Measurements from ENCODE around the gene CARD14.
"Not testable (repeated sequence)": the region's sequence is repeated elsewhere in the genome, so short reads cannot be mapped to it uniquely, and the experiment has no call there.

Gene CARD14

DNA sequence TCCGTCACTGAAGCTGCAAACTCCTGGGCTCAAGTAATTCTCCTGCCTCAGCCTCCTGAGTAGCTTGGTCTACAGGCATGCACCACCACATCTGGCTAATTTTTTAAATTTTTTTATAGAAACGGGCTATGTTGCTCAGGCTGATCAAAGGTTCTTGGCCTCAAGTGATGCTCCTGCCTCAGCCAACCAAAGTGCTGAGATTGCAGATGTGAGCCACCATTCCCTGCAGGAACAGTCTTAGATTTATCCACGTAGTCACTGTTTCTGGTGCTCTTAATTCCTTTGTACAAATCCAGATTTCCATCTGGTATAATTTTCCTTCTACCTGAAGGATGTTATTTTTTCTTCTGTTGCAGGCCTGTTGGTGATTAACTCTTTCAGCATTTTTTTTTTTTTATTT is 63.4 kb downstream of the CARD14 start:
- TF ChIP-seq, protein P1, sequence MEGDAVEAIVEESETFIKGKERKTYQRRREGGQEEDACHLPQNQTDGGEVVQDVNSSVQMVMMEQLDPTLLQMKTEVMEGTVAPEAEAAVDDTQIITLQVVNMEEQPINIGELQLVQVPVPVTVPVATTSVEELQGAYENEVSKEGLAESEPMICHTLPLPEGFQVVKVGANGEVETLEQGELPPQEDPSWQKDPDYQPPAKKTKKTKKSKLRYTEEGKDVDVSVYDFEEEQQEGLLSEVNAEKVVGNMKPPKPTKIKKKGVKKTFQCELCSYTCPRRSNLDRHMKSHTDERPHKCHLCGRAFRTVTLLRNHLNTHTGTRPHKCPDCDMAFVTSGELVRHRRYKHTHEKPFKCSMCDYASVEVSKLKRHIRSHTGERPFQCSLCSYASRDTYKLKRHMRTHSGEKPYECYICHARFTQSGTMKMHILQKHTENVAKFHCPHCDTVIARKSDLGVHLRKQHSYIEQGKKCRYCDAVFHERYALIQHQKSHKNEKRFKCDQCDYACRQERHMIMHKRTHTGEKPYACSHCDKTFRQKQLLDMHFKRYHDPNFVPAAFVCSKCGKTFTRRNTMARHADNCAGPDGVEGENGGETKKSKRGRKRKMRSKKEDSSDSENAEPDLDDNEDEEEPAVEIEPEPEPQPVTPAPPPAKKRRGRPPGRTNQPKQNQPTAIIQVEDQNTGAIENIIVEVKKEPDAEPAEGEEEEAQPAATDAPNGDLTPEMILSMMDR (conservative IDR thresholded peaks at IDR 0.05; ENCODE audit: low read length) = no peak
- DNase-seq (ENCODE audit: low read depth) = no peak

DNA sequence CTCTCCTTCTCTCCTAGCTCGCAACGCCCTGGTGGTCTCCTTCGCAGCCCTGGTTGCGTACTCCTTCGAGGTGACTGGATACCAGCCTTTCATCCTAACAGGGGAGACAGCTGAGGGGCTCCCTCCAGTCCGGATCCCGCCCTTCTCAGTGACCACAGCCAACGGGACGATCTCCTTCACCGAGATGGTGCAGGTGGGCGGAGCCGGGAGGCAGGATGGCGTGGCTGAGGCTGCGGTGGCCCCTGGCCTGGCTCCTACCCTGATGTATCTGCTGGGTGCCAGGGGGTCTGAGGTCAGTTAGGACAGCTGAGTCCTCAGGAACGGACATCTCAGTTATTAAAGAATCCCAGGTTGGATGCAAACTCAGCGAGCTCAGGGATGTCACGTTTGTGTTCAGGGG is 67.1 kb downstream of the CARD14 start:
- H3K4me3 ChIP-seq (ENCODE audit: low read length) = no peak overlapping the region
- TF ChIP-seq, protein P1 (conservative IDR thresholded peaks at IDR 0.05; ENCODE audit: low read length) = no peak
- DNase-seq (ENCODE audit: low read depth) = no peak

More for the DNA sequence above, 63.4 kb downstream of the CARD14 start:
- H3K4me3 ChIP-seq (ENCODE audit: low read length) = no peak overlapping the region

DNA sequence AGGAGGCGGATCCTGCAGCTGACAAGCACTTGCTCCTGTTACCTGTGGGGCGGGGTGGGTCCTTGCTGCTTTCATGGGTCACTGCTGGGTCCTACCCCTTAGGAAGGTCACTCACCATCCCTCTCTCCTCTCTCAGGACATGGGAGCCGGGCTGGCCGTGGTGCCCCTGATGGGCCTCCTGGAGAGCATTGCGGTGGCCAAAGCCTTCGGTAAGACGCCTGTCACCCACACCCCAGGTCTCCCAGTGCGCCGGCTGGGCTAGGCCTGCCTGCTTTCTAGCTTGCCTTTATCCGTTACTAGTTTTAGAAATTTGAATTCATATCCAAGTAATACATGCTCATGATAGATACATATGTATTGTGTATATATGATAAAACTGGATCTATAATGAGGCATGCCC is 67.6 kb downstream of the CARD14 start:
- no peak overlapping the region for H3K4me3 ChIP-seq (ENCODE audit: low read length)
- TF ChIP-seq, protein P1 (conservative IDR thresholded peaks at IDR 0.05; ENCODE audit: low read length) = no peak
- no peak for DNase-seq (ENCODE audit: low read depth)

DNA sequence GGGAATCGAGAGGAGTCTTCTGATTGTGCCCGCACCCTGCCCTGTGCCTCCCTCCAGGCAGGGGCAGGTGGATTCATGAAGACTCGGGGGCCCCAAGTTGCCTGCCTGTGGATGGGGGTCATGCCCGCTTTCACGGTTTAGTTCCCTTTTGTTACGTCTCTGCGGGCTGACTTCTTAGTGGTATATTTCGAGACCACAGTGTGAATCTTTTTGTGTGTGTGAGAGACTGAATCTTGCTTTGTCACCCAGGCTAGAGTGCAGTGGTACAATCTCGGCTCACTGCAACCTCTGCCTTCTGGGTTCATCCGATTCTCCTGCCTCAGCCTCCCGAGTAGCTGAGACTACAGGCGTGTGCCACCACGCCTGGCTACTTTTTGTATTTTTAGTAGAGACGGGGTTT is 72.7 kb downstream of the CARD14 start:
- DNase-seq (ENCODE audit: low read depth) = no peak
- H3K4me3 ChIP-seq (ENCODE audit: low read length) = no peak overlapping the region
- TF ChIP-seq, protein P1 (conservative IDR thresholded peaks at IDR 0.05; ENCODE audit: low read length) = no peak

DNA sequence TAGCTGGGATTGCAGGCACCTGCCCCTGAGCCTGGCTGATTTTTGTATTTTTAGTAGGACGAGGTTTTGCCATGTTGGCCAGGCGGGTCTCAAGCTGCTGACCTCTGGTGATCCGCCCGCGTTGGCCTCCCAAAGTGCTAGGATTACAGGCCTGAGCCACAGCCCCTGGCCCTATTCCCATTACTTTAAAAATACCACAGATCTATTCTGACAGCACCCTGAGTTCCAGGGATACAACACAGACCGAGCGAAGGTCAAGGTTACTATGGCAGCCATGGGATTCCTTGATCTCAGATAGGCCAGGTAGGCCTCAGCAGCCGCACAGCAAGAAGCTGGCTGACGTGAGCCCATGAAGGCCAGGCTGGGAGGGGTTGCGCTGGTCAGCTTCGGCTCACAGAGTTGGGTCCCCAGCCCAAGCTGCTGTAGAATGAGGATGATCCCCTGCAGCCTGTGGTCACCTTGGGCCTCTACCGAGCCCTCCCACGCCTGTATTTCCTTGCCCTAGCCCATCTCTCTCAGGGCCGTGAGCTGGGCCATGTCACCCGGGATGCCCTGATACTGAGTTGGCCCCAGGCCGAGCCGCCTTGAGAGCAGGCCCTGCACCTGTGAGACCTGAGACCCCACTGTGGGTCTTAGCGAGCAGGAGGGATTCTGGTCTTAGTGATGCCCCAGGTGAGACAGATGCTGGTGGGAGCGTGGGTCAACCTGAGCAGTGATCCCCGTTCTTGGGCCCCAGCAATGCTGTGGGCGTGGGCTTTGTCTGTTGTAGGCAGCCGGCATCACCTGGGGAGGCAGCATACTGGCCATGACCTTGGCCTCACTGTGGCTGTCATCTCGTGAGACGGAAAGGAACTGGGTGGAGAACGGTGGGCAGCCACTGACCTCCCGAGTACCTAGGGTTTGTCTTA is 74.0 kb downstream of the CARD14 start:
- DNase-seq (ENCODE audit: low read depth) = no peak
- TF ChIP-seq, protein P1 (conservative IDR thresholded peaks at IDR 0.05; ENCODE audit: low read length) = no peak
- H3K4me3 ChIP-seq (ENCODE audit: low read length) = no peak overlapping the region

DNA sequence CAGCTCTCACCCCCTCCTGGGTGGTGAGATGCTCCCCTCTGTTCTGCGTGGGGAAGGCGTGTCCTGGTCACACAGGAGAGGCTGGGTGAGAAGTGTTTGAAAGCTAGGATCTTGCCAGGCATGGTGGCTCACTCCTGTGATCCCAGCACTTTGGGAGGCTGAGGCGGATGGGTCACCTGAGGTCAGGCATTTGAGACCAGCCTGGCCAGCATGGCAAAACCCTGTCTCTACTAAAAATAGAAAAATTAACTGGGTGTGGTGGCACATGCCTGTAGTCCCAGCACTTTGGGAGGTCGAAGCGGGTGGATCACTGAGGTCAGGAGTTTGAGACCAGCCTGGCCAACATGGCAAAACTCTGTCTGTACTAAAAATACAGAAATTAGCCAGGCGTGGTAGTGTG is 74.6 kb downstream of the CARD14 start:
- DNase-seq (ENCODE audit: low read depth); H3K4me3 ChIP-seq (ENCODE audit: low read length): not testable (repeated sequence)

DNA sequence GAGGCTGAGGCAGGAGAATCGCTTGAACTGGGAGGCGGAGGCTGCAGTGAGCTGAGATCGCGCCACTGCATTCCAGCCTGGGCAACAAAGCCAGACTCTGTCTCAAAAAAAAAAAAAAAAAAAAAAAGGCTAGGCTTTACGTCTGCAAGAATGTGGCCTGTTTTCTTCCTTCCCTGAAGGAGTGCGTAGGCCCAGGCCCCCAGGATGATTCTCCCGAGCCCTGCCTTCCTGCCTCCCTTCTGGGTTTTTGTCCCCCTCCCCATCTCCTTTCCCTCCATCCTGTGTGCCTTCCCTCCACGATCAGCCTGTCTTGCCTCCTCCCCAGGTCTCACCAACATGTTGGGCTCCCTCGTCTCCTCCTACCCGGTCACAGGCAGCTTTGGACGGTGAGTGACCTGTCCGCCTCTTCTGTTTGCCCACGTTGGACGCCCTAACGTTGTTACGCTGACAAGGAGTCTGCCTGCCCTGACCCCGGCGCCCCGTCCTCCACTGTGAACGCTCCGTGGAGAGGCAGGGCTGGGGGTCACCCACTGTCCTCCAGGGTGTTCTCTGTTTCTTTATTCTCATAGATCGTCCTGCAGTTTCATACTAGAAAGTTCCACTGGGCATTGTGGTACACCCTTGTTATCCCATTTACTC is 75.2 kb downstream of the CARD14 start:
- TF ChIP-seq, protein P1 (conservative IDR thresholded peaks at IDR 0.05; ENCODE audit: low read length) = no peak
- DNase-seq (ENCODE audit: low read depth) = no peak
- no peak overlapping the region for H3K4me3 ChIP-seq (ENCODE audit: low read length)
